ENCODE results near the gene MUC13.

DNA sequence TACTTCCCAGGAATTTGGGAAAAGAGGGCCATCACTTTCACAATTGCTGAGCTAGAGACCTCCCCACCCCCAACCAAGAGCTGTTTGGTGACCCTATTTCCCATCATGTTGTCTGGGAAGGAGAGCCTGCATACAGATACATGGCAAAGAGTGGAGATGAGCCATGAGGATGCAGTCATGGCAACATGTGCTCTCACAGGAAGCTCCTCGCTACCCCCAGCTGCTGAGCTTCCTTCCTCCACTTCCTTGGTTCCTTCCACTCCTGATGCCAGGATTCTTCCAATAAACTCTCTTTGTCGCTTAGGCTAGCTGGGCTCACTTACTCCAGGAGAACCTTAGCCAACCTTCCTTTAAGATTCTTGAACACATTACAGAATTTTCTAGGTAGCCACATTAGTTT, 48.3 kb upstream of the MUC13 start:
- TF ChIP-seq, protein P1, sequence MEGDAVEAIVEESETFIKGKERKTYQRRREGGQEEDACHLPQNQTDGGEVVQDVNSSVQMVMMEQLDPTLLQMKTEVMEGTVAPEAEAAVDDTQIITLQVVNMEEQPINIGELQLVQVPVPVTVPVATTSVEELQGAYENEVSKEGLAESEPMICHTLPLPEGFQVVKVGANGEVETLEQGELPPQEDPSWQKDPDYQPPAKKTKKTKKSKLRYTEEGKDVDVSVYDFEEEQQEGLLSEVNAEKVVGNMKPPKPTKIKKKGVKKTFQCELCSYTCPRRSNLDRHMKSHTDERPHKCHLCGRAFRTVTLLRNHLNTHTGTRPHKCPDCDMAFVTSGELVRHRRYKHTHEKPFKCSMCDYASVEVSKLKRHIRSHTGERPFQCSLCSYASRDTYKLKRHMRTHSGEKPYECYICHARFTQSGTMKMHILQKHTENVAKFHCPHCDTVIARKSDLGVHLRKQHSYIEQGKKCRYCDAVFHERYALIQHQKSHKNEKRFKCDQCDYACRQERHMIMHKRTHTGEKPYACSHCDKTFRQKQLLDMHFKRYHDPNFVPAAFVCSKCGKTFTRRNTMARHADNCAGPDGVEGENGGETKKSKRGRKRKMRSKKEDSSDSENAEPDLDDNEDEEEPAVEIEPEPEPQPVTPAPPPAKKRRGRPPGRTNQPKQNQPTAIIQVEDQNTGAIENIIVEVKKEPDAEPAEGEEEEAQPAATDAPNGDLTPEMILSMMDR (IDR thresholded peaks at IDR 0.05) = no peak
- TF ChIP-seq, protein P2, sequence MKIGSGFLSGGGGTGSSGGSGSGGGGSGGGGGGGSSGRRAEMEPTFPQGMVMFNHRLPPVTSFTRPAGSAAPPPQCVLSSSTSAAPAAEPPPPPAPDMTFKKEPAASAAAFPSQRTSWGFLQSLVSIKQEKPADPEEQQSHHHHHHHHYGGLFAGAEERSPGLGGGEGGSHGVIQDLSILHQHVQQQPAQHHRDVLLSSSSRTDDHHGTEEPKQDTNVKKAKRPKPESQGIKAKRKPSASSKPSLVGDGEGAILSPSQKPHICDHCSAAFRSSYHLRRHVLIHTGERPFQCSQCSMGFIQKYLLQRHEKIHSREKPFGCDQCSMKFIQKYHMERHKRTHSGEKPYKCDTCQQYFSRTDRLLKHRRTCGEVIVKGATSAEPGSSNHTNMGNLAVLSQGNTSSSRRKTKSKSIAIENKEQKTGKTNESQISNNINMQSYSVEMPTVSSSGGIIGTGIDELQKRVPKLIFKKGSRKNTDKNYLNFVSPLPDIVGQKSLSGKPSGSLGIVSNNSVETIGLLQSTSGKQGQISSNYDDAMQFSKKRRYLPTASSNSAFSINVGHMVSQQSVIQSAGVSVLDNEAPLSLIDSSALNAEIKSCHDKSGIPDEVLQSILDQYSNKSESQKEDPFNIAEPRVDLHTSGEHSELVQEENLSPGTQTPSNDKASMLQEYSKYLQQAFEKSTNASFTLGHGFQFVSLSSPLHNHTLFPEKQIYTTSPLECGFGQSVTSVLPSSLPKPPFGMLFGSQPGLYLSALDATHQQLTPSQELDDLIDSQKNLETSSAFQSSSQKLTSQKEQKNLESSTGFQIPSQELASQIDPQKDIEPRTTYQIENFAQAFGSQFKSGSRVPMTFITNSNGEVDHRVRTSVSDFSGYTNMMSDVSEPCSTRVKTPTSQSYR (CRISPR knock-in tag; IDR thresholded peaks at IDR 0.05) = no peak
- TF ChIP-seq, protein P3, sequence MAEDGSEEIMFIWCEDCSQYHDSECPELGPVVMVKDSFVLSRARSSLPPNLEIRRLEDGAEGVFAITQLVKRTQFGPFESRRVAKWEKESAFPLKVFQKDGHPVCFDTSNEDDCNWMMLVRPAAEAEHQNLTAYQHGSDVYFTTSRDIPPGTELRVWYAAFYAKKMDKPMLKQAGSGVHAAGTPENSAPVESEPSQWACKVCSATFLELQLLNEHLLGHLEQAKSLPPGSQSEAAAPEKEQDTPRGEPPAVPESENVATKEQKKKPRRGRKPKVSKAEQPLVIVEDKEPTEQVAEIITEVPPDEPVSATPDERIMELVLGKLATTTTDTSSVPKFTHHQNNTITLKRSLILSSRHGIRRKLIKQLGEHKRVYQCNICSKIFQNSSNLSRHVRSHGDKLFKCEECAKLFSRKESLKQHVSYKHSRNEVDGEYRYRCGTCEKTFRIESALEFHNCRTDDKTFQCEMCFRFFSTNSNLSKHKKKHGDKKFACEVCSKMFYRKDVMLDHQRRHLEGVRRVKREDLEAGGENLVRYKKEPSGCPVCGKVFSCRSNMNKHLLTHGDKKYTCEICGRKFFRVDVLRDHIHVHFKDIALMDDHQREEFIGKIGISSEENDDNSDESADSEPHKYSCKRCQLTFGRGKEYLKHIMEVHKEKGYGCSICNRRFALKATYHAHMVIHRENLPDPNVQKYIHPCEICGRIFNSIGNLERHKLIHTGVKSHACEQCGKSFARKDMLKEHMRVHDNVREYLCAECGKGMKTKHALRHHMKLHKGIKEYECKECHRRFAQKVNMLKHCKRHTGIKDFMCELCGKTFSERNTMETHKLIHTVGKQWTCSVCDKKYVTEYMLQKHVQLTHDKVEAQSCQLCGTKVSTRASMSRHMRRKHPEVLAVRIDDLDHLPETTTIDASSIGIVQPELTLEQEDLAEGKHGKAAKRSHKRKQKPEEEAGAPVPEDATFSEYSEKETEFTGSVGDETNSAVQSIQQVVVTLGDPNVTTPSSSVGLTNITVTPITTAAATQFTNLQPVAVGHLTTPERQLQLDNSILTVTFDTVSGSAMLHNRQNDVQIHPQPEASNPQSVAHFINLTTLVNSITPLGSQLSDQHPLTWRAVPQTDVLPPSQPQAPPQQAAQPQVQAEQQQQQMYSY (CRISPR knock-in tag; IDR thresholded peaks at IDR 0.05) = no peak
- no peak for TF ChIP-seq ZNF232 (CRISPR knock-in tag; IDR thresholded peaks at IDR 0.05)
- TF ChIP-seq, protein P4, sequence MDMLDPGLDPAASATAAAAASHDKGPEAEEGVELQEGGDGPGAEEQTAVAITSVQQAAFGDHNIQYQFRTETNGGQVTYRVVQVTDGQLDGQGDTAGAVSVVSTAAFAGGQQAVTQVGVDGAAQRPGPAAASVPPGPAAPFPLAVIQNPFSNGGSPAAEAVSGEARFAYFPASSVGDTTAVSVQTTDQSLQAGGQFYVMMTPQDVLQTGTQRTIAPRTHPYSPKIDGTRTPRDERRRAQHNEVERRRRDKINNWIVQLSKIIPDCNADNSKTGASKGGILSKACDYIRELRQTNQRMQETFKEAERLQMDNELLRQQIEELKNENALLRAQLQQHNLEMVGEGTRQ (CRISPR knock-in tag; IDR thresholded peaks at IDR 0.05) = no peak

All from WTC11 (cell line).